ENCODE data around the gene FLT3. TPM values are rescaled to one million over a fixed set of nuclear protein-coding genes. Genes with fewer than 3 reads are reported as not detected.

The FLT3 gene
- total and polyA plus RNA-seq, 12 donors = 0.07 to 0.95 (median 0.16) TPM; not detected in 5

DNA sequence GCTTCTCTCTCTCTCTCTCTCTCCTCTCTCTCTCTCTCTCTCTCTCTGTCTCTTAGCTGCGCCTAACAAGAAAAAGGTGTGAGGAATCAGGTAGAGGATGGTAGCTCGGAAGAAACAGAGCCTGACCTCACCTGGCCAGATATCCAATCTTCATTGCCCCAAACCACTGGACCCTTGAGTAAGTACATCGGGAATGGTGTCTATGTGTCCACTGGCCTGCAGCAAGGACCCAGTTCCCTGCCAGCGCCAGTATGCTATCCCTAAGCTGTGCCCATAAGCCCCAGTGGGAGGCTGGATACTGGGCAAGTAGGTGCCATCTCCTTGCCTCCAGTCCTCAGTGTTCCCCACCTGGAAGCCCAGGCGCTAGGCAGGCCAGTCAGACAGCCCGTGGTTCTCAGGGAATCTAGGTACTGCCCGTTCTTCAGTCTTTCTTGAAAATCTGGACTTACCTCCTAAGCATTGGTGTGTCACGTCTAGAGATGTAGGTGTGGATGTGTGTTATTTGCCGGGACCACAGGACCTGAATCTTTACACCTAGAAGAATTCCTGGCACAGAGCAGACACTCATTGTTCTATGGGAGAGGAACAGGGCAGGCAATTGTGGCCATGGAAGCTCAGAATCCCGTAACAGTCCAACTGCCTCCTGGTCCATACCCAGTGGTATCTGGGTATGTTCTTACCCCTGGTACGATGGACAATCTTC, 119.2 kb downstream of the FLT3 start:
- Histone ChIP-seq H3K4me1 (peaks cover 0 to 31% (median 20%) of the 10 kb centered on the region in 9 donors), H3K9me3 (no peaks in the 10 kb centered on the region), H3K36me3 (no peaks in the 10 kb centered on the region), H3K4me3 (no peak overlapping the region), H3K27ac (no peak overlapping the region), H3K27me3 (peaks cover 57 to 99% (median 96%) of the 10 kb centered on the region in 7 donors)
- 13 to 17% methylated on average over 11 of the region's 11 CpGs for WGBS, 2 donors
- ATAC-seq (no peak), DNase-seq (no peak)
- intact Hi-C loops (cut with DNase I) = loop anchor here in 9 of 10 donors (5.0 to 10.0 kb wide), 9 partner anchors 146 to 1036 kb away; no protein-coding TSS in a partner anchor
- TF ChIP-seq, protein P1, sequence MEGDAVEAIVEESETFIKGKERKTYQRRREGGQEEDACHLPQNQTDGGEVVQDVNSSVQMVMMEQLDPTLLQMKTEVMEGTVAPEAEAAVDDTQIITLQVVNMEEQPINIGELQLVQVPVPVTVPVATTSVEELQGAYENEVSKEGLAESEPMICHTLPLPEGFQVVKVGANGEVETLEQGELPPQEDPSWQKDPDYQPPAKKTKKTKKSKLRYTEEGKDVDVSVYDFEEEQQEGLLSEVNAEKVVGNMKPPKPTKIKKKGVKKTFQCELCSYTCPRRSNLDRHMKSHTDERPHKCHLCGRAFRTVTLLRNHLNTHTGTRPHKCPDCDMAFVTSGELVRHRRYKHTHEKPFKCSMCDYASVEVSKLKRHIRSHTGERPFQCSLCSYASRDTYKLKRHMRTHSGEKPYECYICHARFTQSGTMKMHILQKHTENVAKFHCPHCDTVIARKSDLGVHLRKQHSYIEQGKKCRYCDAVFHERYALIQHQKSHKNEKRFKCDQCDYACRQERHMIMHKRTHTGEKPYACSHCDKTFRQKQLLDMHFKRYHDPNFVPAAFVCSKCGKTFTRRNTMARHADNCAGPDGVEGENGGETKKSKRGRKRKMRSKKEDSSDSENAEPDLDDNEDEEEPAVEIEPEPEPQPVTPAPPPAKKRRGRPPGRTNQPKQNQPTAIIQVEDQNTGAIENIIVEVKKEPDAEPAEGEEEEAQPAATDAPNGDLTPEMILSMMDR (IDR thresholded peaks at IDR 0.05) = no peak

DNA sequence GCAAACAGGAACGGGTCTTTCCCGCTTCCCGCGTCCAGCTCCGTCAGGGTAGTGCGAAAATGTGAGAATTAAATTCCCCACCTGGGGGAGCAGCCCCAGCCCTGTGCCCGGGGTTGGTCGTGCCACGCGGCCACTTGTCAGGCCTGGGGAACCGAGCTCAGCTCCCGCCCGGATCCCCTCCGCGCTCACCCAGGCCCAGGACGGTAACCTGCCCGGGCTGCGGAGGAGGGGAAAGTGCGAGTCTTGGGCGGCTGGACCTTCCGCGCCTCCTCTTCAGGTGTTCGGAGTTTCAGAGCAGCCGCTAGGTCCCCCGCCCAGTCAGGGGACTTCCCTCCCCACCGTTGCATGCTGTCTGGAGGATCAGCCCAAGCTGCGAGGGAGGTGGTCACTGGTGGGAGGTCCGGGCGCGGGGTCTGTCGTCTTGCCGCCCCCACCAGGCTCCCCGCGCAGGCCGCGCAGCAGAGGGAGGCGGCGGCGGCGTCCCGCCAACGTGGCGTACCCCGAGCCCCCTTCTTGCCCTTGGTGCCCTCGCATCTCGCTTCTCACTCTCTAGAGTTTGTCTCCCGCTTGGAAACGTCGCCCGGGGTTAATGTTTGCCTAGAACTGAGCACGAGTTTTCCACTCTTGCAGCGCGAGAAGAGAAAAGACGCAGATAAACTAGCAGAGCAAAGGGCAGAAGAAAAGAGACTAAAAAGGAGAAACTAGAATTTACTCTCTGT, 119.9 kb downstream of the FLT3 start:
- Histone ChIP-seq H3K36me3 (no peaks in the 10 kb centered on the region), H3K4me1 (peaks cover 0 to 37% (median 26%) of the 10 kb centered on the region in 9 donors), H3K27ac (no peak overlapping the region), H3K27me3 (peaks cover 64 to 99% (median 97%) of the 10 kb centered on the region in 7 donors), H3K4me3 (no peak overlapping the region), H3K9me3 (no peaks in the 10 kb centered on the region)
- TF ChIP-seq, protein P1 (IDR thresholded peaks at IDR 0.05) = no peak
- ATAC-seq (no peak), DNase-seq (no peak)
- WGBS, 2 donors = 2 to 3% methylated on average over 54 of the region's 54 CpGs
- intact Hi-C loops (cut with DNase I) = loop anchor here in 9 of 10 donors (5.0 to 10.0 kb wide), 9 partner anchors 146 to 1036 kb away; no protein-coding TSS in a partner anchor

DNA sequence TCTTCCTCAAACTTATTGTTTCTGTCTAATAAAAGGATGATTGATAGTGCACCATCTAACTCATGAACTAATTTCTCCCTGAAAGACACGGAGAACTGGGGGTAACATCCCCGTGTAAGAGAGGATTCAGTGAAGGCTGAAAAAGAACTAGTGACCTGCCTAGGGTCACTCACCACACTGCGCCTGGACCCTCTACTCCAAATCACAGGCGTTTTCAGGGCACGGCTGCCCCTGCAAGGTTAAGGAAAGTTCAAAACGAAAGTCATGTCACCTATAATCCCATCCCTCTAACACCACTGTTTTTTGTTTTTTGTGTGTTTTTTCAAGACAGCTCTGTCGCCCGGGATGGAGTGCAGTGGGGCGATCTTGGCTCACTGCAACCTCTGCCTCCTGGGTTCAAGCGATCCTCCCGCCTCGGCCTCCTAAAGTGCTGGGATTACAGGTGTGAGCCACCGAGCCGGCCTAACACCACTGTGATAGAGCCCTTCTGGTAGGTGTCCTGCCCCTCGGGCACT, 120.6 kb downstream of the FLT3 start:
- H3K9me3 ChIP-seq = no peaks in the 10 kb centered on the region
- H3K36me3 ChIP-seq = no peaks in the 10 kb centered on the region
- no peak for ATAC-seq
- H3K27ac ChIP-seq = no peak overlapping the region
- WGBS, 2 donors = 6 to 7% methylated on average over 15 of the region's 15 CpGs
- intact Hi-C loops (cut with DNase I) = loop anchor here in 9 of 10 donors (5.0 to 10.0 kb wide), 9 partner anchors 145 to 1035 kb away; no protein-coding TSS in a partner anchor
- peaks cover 67 to 99% (median 97%) of the 10 kb centered on the region in 7 donors for H3K27me3 ChIP-seq
- TF ChIP-seq, protein P1 (IDR thresholded peaks at IDR 0.05) = no peak
- no peak overlapping the region for H3K4me3 ChIP-seq
- DNase-seq = no peak
- peaks cover 0 to 38% (median 26%) of the 10 kb centered on the region in 9 donors for H3K4me1 ChIP-seq

DNA sequence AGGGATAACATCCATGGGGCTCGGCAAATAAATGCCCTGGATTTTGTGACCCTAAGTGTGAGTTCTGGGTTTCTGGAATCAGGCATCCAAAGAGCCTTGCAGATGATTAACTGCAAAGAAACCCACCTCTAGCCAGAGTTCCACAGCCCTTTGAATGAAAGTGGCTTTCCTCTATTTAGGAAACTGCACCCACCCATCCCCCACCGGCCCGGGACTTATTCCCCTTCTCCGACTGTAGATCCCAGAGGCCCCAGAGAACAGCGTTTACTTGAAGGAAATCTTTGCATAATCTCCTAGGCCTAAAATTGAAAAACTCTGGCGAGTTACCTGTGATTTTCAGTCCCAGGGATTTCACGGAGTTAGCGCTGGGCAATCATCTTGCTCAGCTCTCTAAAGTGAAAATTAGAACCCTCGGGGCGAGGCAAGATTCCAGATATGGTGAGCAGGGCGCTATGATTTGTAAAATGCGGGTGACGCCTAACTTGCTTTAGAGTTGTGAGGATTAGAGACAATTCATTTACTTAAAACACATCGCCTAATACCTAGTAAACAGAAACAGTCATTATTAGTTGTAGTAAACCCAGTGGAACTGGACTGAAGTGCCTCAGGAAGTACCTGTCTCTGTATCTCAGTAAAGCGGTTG, 121.3 kb downstream of the FLT3 start:
- peaks cover 0 to 38% (median 26%) of the 10 kb centered on the region in 9 donors for H3K4me1 ChIP-seq
- TF ChIP-seq, protein P1 (IDR thresholded peaks at IDR 0.05) = no peak
- H3K27me3 ChIP-seq = peaks cover 71 to 100% (median 100%) of the 10 kb centered on the region in 7 donors
- H3K9me3 ChIP-seq = no peaks in the 10 kb centered on the region
- intact Hi-C loops (cut with DNase I) = no loop called here
- no peaks in the 10 kb centered on the region for H3K36me3 ChIP-seq
- H3K4me3 ChIP-seq = no peak overlapping the region
- no peak overlapping the region for H3K27ac ChIP-seq
- 3 to 5% methylated on average over 15 of the region's 15 CpGs for WGBS, 2 donors
- DNase-seq (no peak), ATAC-seq (no peak)
